A549 treated with GW870086 at 1 μM for 4 hours (cell line): ENCODE measurements around the gene MSX2. TPM values are rescaled to one million over a fixed set of nuclear protein-coding genes. Genes with fewer than 3 reads are reported as not detected.

Experiments
- total RNA-seq: library from RNA; stranded (reverse); fragments of 200-300 nt; extraction: Qiagen RNA extraction; gene quantifications from 5 replicates; pipeline ENCODE4 v1.2.3, GENCODE V29; 2022; ENCODE audit warnings: low read depth

MSX2 gene
- 2.9 to 5.0 TPM (median 4.3 TPM) in 5 replicates for total RNA-seq

DNA sequence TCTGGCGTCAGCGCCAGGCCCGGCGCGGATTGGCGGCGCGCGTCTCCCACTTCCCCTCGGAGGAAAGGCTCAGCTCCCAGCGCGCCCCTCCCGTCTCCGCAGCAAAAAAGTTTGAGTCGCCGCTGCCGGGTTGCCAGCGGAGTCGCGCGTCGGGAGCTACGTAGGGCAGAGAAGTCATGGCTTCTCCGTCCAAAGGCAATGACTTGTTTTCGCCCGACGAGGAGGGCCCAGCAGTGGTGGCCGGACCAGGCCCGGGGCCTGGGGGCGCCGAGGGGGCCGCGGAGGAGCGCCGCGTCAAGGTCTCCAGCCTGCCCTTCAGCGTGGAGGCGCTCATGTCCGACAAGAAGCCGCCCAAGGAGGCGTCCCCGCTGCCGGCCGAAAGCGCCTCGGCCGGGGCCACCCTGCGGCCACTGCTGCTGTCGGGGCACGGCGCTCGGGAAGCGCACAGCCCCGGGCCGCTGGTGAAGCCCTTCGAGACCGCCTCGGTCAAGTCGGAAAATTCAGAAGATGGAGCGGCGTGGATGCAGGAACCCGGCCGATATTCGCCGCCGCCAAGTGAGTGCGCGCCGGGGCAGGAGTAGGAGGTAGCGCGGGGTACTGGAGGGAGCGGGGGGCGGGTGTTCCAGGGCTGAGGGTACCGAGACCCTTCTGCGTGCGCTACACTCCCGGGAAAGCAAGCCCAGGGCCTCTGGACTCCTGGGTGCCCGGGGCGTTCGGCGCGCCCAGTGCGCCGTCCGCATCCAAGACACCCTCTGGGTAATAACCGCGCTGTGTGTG is at the start of gene MSX2:
MSX2 (plus strand) TSS at position 99 of the 777 bp plus-strand sequence; CDS start at position 177, 78 bp downstream.

